ENCODE data around the gene XIRP1.
"Not testable (repeated sequence)": the region's sequence is repeated elsewhere in the genome, so short reads cannot be mapped to it uniquely, and the experiment has no call there.

XIRP1 gene

DNA sequence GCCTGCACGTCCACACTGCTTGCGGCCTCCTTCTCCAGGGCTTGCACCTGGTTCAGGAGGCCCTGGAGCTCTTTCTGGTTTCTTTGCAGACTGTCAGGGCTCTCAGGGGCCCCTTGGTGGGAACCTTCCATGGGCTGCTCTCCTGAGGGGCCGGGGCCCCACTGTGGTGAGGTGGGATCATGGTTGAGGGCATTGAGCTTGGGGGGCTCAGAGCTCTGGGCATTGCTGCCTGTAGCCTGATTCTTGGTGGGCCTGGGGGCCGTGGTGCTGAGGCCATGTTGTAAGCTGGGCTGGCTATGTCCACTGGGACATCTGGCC is 7.5 kb downstream of the XIRP1 start:
- no peak for FAIRE-seq

DNA sequence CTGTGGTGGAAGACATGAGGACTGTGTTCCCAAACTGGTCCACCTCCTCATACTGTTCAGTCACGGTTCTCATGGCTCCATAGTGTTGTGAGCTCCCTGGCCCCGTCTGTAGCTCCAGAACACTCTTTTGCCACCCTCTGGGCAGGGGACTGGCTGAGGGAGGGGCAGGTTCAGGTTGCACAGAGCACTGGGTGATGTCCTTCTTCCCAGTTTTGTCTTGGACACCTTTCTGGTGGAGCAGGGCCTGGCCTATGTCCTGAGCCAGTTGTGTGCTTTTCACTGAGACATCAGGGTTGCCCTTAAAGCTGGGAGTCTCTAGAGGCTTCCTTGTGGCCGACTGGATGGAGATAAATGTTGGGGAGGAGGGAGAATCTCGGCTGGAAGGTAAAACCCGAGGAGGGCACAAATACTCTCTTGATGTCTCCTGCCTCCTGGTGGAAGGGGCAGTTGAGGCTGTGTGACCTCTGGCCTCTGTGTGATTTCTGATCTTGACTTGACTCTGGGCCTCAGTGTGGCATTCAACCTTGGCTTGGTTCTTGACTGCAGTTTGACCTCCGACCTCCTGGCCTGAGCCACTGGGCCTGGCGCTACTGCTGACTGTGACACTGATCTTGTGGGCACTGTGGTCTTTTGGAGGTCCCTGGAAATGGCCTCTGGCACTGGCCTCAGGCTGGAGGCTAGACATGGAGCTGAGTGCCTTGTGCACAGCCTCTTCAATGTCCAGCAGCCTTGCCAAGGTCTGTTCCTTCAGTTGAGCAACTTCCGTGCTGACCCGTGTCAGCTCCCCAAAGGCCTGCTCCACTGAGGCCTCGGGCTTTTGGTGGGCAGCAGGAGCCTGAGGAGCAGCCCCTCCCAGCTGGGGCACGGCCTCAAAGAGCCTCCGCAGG is 8.1 kb downstream of the XIRP1 start:
- FAIRE-seq, result no peak

DNA sequence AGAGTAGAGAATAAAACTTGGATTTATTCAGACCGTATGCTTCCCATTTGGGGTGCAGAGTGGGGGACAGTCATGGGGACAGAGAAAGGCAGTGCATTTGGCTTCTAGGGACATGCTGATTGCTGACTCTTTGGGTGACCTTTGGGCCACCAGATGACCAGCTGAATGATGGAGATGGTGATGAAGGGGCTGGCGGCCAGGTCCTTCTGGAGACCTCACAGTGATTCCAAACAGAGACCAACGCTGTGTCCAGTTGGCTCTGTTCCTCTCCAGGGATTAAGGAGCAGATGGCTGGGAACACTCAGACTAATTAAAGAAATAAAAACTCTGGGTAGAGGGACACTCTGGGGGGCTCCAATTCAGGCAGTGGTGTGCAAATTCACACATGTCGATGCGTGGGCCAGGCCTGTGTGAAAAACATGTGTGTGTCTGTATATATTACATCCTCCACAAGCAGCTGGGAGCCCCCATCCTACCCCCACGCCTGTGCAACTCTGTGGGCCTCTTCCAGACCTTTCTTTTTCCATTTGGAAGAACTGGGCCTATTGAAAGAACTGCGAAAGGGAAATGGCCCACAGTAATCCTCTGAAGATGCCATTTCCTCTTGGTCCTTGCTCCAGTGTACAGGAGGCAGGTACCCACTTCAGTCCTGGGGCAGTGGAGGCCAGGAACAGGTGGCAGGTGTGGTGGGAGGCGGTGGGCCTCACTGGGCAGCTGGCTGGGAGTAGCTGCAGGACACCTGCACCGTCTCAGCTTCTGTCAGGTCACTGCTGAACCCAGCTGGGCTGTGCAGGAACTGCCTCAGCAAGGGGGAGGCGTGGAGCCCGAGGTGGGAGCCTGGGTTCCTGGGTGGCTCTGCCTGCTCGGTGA is 8.9 kb downstream of the XIRP1 start:
- no peak for FAIRE-seq

DNA sequence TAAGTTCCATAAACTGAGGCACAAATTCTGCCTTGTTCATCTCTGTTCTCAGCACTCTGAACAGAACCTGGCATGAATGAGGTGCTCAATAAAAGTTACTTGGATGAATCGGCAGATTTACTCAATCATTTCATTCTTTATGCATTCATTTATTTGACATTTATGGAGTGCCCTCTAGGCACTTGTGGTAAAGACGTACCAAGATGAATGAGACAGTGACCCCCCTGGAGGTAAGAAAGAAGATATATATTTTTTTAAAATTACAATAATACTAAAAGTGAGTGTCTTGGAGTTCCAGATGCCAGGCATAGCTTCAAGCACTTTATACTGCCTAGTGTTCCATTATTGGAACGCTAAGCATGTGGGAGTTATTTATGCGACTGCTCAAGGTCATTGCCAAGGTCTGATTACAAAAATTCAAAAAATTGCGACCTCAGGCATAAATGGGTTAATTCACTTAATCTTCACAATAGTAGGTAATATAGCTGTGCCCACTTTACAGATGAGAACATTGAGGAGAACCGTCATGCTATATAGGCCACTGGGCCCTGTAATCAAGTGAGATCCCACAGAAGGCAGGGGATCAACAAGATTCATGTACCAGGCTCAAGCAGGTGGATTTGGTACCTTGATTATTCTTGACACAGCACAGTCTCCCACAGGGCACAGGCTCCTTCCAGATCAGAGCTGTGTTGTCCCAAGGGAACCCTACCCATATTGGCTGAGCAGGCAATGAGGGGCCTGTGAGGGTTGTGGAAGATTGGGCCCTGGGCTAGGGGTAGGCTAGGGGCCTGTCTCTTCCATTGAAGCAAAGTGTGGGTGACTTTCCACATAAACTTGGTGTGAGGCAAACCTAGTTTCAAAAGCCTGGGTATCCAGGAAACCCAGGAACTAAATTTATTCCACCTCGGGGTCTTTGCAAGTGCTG is 10.7 kb downstream of the XIRP1 start:
- FAIRE-seq, result no peak

DNA sequence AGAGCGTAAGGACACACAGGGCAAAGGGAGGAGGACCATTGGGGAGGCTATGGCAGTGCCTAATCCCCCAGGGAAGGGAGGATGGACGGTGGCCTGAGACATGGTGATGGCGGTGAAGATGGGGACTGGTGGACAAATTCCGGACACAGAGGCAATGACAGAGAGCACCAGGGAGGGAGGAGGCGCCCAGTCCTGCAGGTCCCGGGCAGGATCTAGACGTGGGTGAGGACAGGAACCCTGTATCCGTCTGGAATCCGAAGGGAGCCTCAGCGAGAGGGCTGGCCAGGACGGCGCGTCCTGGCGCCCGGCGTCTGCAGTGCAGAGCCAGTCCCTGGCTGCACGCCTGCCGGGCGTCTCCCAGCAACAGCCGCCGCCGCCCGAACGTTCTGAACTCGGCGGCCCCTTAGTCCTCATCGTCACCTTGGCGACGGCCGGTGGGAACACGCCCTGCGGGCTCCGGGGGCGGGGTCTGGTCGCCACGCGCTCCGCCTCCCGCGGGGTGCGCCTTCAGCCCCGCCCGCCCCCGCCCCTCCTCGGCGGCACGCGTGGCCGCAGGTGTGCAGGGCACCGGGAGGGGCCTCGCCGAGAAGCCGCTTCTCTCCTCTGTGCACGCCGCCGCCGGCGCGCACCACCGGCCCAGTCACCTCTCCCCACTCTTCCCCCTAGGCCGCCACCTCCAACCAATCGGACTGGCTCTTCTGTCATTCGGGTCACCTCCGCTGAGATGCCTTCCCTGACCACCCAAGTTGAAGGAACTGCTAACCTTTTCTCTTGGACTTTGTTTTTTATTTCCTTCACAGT is 11.6 kb downstream of the XIRP1 start:
- no peak for FAIRE-seq

DNA sequence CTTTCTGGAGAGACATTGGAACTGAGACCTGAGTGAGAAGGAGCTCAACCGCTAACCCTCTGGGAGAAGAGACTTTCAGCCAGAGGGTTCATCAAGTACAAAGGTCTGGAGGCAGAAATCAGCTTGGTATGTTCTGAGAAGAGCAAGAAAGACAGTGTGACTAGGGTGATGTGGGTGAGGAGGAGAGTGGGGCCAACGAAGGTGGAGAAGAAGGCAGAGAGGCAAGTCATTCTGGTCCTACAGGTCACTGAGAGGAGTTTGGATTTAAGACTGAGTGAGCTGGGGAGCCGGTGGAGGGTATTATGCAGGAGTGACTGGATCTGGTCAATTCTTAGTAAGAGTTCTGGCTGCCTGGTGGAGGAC is 12.2 kb downstream of the XIRP1 start:
- FAIRE-seq, result no peak

DNA sequence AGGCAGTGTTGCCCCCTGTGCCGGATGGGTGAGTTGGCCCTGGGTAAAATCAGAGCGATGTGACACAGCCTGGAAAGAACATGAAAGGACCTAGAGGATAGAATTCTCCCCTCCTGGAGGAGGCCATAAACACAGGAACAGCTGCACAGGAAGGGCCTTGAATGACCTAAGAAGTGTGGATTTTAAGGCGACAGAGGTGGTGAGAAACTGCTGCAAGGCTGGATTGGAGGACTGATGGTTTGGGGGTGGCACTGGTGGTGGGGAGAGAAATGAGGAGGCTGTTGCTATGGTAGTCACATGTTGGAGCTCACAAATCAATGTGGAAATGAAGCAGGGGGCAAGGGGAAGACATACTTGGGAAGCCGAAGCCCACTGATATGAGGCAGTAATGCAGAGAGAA is 13.8 kb downstream of the XIRP1 start:
- no peak for FAIRE-seq

DNA sequence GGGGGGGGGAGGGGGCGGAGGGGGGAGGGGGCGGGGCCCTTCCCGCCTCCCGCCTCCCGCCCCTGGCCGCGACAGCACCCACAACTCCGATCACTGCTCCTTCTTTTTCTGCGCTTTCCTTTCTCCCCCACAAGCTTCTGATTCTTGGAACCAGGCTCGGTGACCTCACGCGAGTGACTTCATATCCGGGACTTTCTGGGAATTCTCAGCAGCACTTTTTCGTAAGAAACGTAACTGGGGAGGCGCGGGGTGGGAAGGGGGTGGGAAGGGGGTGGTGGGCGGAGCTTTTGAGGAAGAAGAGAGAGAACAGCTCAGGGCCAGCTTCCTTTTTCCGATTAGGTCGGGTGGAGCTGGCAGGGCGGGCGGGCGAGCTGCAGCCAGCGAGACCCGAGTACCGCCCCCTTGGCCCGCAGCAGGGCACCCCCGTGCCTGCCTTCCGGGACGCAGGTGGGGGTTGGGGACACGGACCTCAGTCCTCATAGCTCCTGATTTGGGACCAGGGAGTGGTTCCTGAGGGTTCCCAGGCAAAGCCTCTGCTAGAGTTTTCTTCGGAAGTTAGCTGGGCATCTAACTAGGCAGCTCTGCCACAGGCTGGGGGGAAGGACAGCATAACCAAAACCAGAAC is 14.6 kb downstream of the XIRP1 start:
- FAIRE-seq, result no peak

DNA sequence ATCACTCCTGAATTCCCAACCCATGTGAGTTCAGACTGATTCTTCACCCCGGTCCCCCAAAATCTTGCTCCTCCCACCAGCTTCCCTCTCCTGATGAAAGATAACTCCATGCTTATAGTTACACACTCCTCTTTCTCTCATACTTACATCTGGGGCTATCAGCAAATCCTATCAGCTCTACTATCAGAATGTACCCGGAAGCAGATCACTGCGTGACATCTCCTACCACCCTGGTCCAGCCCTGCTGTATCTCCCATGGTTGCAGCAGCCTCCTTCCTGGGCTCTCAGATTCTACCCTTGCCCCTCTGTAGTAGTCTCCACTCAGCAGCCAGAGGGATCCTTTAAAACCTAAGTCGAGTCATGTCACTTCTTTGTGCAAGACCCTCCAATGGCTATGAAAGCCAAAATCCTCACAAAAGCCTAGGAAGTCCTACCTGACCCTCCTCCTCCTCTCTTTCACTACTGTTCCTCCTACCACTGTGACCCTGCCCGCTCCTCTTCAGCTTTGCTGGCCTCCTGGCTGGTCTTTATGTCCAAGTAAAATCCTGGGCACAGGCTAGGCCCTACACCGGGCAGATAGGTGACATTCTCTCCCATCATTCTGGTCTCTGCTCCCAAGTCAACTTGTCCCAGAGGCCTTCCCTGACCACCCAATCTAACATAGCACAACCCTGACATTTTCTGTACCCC is 16.2 kb downstream of the XIRP1 start:
- FAIRE-seq, result no peak

DNA sequence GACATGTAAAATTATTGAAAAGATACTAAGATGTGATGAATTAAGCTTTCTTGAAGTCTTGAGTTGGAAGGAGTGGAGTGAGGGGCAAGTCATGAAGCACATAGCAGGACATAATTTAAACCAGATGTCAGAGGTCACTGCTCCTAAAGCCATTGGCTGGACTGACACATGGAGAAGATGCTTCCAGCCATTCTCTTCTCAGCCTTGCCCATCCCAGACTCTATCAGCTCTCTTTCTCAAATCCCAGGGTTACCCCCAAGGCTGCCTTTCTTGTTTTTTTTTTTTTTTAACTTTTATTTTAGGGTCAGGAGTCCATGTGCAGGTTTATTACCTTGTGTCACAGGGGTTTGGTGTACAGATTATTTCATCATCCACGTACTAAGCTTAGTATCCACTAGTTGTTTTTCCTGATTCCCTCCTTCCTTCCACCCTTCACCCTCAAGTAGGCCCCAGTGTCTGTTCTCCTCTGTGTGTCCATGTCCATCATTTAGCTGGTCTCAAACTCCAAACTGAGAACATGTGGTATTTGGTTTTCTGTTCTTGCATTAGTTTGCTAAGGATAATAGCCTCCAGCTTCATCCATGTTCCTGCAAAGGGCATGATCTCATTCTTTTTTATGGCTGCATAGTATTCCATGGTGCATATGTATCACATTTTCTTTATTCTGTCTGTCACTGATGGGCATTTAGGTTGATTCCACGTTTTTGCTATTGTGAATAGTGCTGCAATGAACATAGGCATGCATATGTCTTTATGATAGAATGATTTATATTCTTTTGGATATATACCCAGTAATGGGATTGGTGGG is 18.9 kb downstream of the XIRP1 start:
- FAIRE-seq, result no peak

DNA sequence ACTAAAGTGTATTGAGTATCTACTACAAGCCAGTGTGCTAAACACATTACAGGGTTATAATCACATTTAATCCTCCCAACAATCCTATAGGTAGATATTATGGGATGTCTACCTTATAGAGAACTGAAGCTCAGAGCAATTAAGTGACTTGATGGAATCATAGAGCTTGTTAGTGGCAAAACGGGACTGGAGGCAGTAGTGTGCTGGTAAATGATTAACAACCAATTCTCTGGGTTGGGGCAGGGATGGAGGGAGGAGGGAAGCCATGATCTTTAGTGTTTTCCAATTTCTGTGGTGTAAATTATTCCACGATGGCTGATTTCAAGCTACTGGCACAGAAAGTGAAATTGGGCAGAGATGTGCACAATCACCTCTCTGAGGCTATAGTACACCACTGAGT is 20.5 kb downstream of the XIRP1 start:
- FAIRE-seq, result no peak

DNA sequence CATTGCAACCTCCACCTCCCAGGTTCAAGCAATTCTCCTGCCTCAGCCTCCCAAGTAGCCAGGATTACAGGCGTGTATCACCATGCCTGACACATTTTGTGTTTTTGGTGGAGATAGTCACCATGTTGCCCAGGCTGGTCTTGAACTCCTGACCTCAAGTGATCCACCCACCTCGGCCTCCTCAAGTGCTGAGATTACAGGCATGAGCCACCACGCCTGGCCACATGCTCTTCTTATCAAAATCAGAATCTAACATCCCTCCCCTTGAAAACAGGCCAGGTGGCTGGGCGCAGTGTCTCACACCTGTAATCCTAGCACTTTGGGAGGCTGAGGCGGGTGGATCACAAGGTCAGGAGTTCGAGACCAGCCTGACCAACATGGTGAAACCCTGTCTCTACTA is 21.5 kb downstream of the XIRP1 start:
- FAIRE-seq, result not testable (repeated sequence)

DNA sequence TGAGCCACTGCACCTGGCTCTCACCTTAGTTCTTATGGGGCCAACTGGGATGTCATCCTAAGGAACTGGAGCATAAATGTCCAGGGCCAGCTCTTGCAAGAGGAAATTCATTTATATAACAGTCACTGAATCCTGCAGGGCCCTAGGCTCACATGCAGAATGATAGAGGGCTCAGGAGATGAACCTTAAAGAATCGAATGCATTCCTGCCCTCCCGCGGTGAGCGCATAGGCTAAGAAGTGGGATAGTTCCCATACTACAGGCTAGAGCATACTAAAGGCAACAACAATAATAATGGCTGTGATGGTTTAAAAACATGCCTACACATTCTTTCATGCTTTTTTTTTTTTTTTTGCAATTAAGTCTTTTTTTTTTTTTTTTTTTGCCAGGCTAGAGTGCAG is 21.9 kb downstream of the XIRP1 start:
- no peak for FAIRE-seq

DNA sequence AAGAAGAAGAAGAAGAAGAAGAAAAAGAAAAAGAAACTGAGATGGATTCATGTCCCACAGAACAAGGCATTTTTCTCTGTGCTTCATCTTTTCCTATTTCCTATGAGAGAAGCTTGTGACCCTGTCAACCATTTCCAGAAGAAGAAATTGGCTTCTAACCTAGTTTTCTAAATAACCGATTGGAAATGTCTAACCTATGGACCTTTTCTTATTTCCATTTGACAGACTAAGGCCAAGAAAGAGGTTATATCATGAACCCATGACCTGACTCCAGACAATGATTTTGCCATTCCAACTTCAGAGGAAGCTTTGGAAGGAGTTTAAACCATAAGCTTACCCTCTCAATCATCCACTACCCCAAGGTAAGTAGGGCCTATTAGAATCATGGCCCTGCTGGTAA is 22.7 kb downstream of the XIRP1 start:
- no peak for FAIRE-seq

DNA sequence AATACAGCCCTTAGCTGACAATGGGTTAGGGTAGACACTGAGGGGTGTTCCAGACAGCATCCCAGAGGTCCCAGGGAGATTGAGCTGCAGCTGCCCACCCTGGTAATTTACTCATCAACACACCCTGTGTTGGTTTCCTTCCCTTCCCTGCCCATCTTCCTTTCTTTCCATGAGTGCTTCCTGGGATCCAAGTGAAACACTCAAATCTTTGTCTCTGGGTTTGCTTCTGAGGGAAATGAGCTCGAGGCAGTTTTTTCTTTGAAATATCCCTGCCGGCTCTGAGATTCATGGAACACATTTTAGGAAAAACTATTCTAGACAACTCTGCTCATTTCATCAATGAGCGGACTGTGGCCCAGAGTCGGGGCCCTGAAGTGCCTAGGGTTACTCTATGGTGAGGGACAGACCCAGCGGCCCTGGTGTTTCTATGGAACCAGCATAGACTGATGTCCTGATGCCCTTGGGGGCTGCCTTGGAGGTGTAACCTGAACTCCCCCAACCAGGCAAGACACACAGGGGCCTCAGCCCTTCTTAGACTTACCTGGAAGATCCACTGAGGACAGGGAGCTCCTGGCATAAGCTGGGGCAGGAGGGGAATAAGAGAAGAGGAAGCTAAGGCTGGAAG is 24.1 kb downstream of the XIRP1 start:
- FAIRE-seq, result no peak

DNA sequence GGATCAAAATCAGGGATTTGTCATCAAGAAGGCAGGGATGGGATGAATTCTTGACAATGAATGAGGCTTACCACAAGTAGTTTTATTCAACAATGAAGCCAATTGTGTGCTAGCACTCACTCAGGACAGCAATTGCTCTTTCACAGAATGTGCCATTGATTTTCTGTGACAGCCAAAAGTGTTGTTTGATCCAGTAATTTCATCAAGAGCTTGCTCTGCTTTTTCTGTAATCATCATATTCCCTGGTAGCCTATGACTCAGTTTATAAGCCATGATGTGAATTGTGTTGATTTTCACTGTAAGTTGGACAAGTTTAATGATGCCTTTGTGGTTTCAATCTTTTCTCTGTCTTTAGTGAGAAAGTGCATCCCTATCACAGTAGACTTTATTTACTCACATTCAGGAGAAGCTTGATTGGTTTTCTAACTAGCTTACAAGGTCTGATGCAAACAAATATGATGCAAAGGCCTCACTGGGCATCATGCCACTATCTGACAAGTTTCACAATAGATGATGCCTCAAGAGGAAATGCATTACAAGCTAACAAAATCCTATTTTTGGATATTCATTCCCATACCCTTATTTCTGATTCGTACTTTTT is 25.4 kb downstream of the XIRP1 start:
- no peak for FAIRE-seq

DNA sequence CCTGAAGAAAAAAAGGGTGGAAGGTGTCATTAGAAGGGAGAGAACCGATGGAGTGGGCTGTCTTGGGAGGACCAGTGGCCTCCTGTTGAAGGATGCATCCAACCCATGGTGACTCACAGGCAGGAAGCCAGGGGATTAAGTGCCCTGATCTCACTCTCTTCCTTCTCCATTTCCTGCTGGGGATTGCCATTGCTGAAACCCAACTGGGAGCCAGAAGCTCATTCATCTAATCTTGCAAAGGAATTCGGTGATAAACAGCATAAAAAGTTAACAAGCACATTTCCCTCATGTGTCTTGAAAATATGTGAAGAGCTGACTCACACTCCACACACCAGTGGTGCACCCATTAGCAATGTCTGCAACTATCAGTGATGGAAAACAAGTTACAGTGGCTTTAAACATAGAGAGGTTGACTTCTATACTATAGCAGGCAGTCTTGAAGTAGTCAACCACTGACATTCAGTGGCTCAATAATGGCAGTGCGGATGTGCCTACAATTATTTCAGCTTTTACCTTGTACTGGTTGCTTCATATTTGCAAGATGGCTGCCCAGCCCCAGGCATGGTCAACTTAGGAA is 26.2 kb downstream of the XIRP1 start:
- no peak for FAIRE-seq

DNA sequence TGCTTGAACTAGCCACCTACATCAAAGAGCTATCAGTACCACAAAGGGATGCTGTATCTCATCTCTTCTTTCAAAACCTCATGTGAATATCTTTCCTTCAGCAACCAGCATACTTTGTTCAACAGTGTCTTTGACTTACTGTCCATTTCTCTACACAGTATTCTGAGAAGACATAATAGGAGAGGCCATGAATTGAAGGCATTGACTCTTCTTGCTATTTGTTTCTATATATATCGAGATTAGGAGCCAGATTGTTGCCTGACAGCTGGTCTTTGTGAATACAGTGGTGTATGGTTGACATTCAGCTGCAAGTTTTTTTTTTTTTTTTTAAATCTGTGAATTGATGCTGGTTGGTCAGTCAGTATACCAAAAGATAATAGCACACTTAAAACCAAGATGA is 26.9 kb downstream of the XIRP1 start:
- FAIRE-seq, result no peak

DNA sequence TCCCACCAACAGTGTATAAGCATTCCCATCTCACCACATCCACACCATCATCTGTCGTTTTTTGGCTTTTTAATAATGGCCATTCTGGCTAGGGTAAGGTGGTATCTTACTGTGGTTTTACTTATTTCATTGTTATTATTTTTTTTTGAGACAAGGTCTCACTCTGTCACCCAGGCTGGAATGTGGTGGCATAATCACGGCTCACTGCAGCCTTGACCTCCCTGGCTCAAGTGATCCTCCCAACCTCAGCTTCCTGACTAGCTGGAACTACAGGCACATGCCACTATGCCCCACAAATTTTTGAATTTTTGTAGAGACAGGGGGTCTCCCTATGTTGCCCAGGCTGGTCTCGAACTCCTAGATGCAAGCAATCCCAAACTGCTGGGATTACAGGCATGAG is 28.0 kb downstream of the XIRP1 start:
- FAIRE-seq, result no peak

Measured in colon (tissue), 2 donors.